ENCODE measurements around the gene TOM1L2.
A peak's percentile ranks its signal among the peaks of the same experiment; 100 is the strongest.

The TOM1L2 gene

GRCh38 chr17:17892731-17893130 is 79.5 kb downstream of the TOM1L2 start:
- DNase-seq: no peak

DNA sequence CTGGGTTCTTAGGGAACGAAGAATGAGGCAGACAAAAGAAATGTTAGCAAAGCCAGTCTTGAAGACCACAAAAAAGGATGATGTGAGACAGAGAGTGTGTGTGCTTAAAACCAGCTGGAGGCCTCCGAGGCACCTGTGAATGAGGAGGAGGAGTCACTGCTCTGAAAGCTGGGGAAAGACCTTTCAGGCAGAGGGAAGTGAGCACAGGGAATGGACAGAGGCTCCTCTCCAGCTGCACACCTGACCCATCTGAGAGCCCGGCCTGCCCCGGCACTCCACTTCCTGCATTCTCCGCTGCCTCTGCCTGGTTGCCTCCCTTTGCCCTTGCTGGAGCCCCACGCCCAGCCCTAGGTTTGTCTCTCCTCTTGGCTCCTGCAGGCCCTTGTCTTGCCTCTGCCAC is 80.2 kb downstream of the TOM1L2 start:
- no peak for DNase-seq

DNA sequence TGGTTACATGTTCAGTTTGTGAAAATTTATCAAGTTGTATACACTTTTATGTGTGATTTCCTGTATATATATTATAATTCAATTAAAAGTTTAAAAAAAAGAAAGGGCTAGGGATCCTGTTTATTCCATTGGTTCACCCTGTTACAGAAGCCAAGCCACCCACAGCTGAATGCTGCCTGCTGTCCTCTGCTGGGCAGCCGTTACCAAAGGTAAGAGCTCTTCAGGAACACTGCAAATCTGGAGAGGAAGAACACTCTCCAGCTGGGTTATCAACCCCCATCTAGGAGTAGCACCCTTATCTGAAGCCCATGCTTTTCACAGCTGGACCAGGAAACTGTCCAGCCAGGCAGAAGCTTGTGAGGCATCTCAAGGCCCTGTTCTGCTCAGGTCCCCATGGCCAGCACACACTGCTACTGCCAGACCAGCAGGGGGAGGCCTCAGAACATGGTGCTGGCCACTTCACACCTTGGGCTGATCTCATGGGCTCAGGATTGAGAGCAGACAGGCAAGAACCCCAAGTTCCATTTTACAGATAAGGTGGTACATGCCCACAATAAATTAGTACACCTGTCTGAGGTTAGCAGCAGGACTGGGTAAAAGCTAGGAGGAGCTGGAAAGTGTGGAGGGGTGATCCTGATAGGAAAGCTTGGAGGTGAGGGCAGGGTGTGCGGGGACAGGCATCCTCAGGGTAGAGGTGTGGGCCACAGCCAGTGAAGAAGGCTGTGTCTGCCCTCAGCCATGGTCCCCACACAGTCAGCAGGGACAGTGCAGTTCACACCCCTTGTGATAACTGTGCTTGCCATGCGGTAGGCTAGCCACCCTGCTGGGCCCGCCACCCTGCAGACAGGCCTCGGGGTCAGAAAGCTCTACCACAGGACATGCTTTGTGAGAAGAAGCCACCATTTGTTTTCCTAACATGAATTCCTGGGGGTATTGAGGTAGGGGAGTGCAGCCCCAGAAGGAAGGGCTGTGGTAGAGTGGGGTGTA is 81.1 kb downstream of the TOM1L2 start:
- peak; percentile 37 to 38 for DNase-seq

DNA sequence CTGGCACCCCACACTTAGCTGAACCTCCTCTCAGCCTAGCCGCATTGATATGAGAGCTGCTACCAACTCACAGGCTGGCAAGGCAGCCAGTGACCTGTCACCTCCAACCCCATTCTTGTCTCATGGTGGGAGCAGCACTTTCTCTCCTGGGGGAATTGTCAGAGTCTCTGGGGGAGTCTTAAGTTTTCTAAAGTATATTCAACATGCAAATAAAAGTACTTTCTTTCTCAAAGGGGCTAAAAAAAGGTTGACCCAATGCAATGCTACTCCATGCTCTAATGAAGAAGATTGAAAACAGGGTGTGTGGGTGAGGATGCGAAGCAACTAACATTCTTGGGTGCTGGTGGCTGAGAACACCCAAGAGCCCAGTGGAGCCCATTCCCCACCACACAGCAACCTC is 82.3 kb downstream of the TOM1L2 start:
- no peak for DNase-seq

GRCh38 chr17:17888821-17889220 is 83.4 kb downstream of the TOM1L2 start:
- no peak for DNase-seq

DNA sequence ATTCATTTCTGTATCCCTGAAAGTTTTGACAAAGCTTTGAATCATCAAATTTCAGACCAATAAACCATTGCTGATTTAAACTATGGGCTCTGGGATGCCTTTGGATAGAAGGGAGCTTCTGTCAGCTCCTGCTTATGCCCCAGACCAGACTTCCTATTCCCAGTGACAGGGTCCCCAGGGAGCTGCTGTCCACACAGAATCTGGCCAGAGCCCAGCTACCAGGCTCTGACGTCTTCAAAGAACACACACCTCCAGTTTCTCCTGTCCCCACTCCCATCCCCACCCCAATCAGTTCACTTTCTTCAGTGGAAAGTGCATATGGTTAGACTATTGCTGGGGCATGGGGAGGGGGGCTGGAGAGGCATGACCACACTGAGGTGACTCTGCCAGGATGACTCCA is 83.8 kb downstream of the TOM1L2 start:
- DNase-seq: no peak

DNA sequence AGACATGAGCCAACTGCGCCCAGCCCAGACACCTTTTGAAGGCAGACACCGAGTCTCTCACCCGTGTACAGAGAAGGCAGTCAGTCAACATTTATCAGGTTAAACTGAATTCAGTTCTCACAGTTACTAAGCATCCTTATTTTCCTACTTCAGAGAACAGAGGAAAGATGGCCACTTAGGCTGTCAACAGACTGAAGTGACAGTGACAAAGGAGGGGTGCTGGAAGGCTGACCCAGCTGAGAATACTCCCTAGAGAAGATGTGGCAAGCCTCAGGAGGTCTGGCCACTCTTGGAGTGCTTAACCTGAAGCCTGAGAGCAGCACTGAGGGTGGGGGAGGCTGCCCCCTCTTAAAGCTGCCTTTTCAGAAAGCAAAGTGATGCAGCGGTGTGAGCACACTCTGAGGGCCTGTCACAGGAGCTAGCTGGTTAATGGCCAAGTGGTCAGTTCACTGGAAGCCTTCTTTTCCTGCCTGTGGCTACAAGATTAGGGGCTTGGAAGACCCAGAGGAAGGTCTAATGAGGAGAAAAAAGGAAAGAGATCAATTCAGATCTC is 84.4 kb downstream of the TOM1L2 start:
- no peak for DNase-seq

DNA sequence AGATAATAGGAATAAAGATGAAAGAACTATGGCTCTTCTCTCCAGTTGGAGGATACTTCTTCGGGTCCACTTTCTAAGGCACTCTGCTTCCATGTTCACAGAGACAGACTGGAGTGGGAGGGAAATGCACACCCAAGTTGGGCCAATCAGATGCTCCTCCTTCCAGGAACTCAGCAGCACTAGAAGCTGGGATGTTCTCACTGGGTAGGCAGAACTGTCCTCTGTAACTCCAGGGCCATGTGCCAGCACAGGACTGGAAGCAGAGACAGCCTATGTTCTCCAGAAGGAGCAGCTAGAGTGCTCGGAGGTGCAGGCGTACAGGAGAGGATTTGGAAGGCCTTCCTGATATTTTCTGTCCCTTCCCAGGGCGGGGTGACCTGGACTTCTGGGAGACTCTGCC is 85.5 kb downstream of the TOM1L2 start:
- DNase-seq: no peak

DNA sequence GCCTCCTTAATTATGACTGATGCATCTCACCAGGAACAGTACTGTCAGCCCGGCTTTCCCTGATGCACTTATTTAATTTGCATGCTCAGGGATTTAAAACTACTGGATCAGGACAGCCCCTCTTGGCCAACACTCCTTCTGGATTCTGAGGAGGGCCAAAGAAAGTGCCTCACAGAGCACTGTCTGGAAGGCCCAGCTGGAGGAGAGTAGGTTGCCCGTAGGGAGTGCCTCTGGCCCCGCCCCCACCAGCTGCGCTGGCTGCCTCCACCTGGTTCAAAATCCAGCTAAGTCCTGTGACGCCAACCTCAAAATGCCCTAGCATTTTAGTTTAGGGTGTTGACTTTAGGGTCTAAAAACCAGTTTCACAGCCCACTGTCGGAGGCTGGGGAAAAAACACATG is 86.0 kb downstream of the TOM1L2 start:
- no peak for DNase-seq

GRCh38 chr17:17884391-17885357 is 87.5 kb downstream of the TOM1L2 start:
- no peak for DNase-seq

- no peak for DNase-seq
These were observed 88.4 kb downstream of the TOM1L2 start for GRCh38 chr17:17883801-17884200.

GRCh38 chr17:17882082-17882581 is 90.1 kb downstream of the TOM1L2 start:
- DNase-seq: no peak

GRCh38 chr17:17880577-17881196 is 91.5 kb downstream of the TOM1L2 start:
- no peak for DNase-seq

GRCh38 chr17:17877529-17878358 is 94.5 kb downstream of the TOM1L2 start:
- DNase-seq: no peak

GRCh38 chr17:17876959-17877528 is 95.2 kb downstream of the TOM1L2 start:
- DNase-seq: no peak

DNA sequence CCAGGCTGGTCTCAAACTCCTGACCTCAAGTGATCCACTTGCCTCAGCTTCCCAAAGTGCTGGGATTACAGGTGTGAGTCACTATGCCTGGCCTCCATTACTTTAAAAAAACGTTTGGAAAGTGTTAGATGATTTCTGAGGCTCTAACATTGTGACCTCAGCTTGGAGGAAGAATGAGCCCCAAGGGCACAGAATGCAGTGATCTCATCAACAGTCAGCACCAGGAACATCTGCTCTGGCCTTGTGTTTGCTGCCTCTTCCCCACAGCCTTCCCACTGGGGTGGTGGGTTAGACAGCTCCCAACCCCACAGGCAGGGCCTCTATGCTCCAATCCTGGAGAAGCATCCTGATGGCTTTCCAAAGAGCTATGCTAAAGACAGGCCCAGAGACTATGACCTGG is 97.7 kb downstream of the TOM1L2 start:
- DNase-seq: no peak

- DNase-seq: no peak
These were observed 98.7 kb downstream of the TOM1L2 start for GRCh38 chr17:17873450-17873991.

DNA sequence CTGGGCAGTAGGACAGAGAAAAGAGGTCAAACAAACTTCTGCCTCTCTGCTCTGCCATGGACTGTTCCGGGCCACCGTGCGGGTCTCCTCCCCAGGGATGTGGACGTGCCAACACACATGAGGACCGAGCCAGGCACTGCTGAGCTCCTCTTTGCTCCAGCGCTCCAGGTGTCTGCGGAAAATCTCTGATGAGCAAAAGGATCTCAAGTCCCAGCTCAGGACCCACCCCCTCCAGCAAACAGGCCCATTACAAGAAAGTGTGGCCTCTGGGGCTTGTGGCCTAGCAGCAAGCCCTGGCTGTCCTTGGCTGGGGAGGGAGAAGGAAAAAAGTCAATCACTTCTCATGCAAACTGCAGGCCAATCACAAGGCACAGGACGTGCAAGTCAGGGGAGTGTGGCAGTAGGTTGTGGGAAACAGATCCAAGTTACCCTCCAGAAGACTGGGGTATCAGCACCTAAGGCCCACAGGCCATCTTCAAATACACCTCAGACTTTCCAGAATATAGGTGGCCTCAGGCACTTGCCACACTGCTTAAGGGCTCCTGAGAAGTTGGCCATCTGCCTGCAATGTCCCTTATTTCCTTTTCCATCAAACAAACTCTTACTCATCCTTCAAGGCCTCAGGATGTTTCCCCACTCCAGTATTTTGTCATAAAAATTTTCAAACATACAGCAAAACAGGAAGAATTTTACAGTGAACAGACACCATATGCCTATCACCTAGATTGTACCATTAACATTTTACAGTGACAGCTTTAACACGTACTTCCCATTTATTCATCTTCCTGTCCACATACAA is 99.5 kb downstream of the TOM1L2 start:
- DNase-seq: no peak

- DNase-seq: no peak
These were observed 100.3 kb downstream of the TOM1L2 start for GRCh38 chr17:17871913-17872312.

GRCh38 chr17:17870247-17870646 is 102.0 kb downstream of the TOM1L2 start:
- no peak for DNase-seq
